ENCODE results near the gene SPRED2.

- TF ChIP-seq PKNOX1 (IDR thresholded peaks at IDR 0.05) (no peak), ELF4 (IDR thresholded peaks at IDR 0.05) (no peak), L3MBTL2 (conservative IDR thresholded peaks at IDR 0.05) (no peak), ZNF384 (IDR thresholded peaks at IDR 0.05) (no peak), BHLHE40 (IDR thresholded peaks at IDR 0.05; ENCODE audit: borderline replicate concordance) (no peak), FOXM1 (IDR thresholded peaks at IDR 0.05; ENCODE audit: borderline replicate concordance) (no peak), CTBP1 (IDR thresholded peaks at IDR 0.05; ENCODE audit: borderline replicate concordance) (no peak), FOXK2 (IDR thresholded peaks at IDR 0.05) (no peak), FOXA1 (IDR thresholded peaks at IDR 0.05) (no peak)
Measured at GRCh38 chr2:65261676-65262075, 170.7 kb downstream of the SPRED2 start.
